Measurements from ENCODE around the gene CTBP1.

DNA sequence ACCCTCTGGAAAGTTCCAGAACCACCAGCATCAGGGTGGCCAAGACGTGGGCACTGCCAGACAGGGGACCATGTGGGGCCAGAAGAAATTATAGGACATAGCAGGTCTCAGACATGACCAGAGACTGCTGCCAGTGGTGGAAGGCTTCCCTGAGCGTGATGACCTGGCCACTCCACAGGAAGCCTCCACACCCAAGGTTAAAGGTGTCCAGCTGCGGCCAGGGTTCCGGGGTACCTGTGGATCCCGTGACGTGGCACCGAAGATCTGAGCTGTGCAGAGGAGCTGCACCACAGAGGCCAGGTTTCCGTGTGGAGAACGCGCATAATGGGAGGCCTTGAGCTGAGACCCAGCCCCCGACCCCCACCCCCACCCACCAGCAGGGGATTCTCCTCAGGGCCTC is 16.4 kb upstream of the CTBP1 start:
- TF ChIP-seq EP300 (conservative IDR thresholded peaks at IDR 0.05; ENCODE audit: poor library complexity, severe bottlenecking) (no peak), EZH2 (IDR thresholded peaks at IDR 0.05; ENCODE audit: borderline replicate concordance, insufficient read depth, low read length, poor library complexity, severe bottlenecking) (no peak), TAF1 (IDR thresholded peaks at IDR 0.05; ENCODE audit: low read depth) (no peak), POLR2AphosphoS5 (IDR thresholded peaks at IDR 0.05) (no peak)
- TF ChIP-seq, protein P1, sequence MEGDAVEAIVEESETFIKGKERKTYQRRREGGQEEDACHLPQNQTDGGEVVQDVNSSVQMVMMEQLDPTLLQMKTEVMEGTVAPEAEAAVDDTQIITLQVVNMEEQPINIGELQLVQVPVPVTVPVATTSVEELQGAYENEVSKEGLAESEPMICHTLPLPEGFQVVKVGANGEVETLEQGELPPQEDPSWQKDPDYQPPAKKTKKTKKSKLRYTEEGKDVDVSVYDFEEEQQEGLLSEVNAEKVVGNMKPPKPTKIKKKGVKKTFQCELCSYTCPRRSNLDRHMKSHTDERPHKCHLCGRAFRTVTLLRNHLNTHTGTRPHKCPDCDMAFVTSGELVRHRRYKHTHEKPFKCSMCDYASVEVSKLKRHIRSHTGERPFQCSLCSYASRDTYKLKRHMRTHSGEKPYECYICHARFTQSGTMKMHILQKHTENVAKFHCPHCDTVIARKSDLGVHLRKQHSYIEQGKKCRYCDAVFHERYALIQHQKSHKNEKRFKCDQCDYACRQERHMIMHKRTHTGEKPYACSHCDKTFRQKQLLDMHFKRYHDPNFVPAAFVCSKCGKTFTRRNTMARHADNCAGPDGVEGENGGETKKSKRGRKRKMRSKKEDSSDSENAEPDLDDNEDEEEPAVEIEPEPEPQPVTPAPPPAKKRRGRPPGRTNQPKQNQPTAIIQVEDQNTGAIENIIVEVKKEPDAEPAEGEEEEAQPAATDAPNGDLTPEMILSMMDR (IDR thresholded peaks at IDR 0.05; ENCODE audit: poor library complexity, severe bottlenecking), result no peak
